Measurements from ENCODE around the gene TSPAN4. TPM values are rescaled to one million over a fixed set of nuclear protein-coding genes. Genes with fewer than 3 reads are reported as not detected.

Gene TSPAN4
- total RNA-seq, 4 donors from 2014 or later = 14.4 to 34.8 (median 21.5) TPM

GRCh38 chr11:861105-861479 lies 18.4 kb downstream of the TSPAN4 start:
- H3K27me3 ChIP-seq = no peaks in the 10 kb centered on the region
- no peak for ATAC-seq
- in situ Hi-C loops (cut with MboI; ENCODE audit: low sequenced_read_pairs in 4 of 4) = no loop called here
- H3K27ac ChIP-seq = no peak overlapping the region
- peaks cover 0 to 8% of the 10 kb centered on the region in 2 donors for H3K36me3 ChIP-seq
- peaks cover 0 to 5% of the 10 kb centered on the region in 2 donors for H3K4me1 ChIP-seq
- no peak for DNase-seq
- no peaks in the 10 kb centered on the region for H3K9me3 ChIP-seq
- no peak overlapping the region for H3K4me3 ChIP-seq
- intact Hi-C loops (cut with DNase I; ENCODE audit: low total_unique reads) = no loop called here
- no peak for TF ChIP-seq CTCF (IDR thresholded peaks at IDR 0.05 in 4 of 5, conservative IDR thresholded peaks at IDR 0.05 in 1 of 5)
- TF ChIP-seq POLR2A (IDR thresholded peaks at IDR 0.05) = no peak

GRCh38 chr11:862081-862661 lies 19.5 kb downstream of the TSPAN4 start:
- intact Hi-C loops (cut with DNase I; ENCODE audit: low total_unique reads) (no loop called here), in situ Hi-C loops (cut with MboI; ENCODE audit: low sequenced_read_pairs in 4 of 4) (no loop called here)
- ATAC-seq (no peak), DNase-seq (no peak)
- H3K27ac ChIP-seq = no peak overlapping the region
- TF ChIP-seq CTCF (IDR thresholded peaks at IDR 0.05 in 4 of 5, conservative IDR thresholded peaks at IDR 0.05 in 1 of 5) = no peak
- no peak for TF ChIP-seq POLR2A (IDR thresholded peaks at IDR 0.05)
- no peaks in the 10 kb centered on the region for H3K9me3 ChIP-seq
- H3K36me3 ChIP-seq = peaks cover 0 to 8% of the 10 kb centered on the region in 2 donors
- peaks cover 0 to 5% of the 10 kb centered on the region in 2 donors for H3K4me1 ChIP-seq
- no peaks in the 10 kb centered on the region for H3K27me3 ChIP-seq
- H3K4me3 ChIP-seq = no peak overlapping the region

- ATAC-seq (no peak), DNase-seq (no peak)
- no peaks in the 10 kb centered on the region for H3K9me3 ChIP-seq
- intact Hi-C loops (cut with DNase I; ENCODE audit: low total_unique reads) (no loop called here), in situ Hi-C loops (cut with MboI; ENCODE audit: low sequenced_read_pairs in 4 of 4) (no loop called here)
- no peak for TF ChIP-seq CTCF (IDR thresholded peaks at IDR 0.05 in 4 of 5, conservative IDR thresholded peaks at IDR 0.05 in 1 of 5)
- TF ChIP-seq POLR2A (IDR thresholded peaks at IDR 0.05) = no peak
- peaks cover 0 to 5% of the 10 kb centered on the region in 2 donors for H3K4me1 ChIP-seq
- H3K36me3 ChIP-seq = peaks cover 0 to 8% of the 10 kb centered on the region in 2 donors
- H3K4me3 ChIP-seq = no peak overlapping the region
- no peak overlapping the region for H3K27ac ChIP-seq
- no peaks in the 10 kb centered on the region for H3K27me3 ChIP-seq
These were observed 20.0 kb downstream of the TSPAN4 start for GRCh38 chr11:862696-863022.

- Histone ChIP-seq H3K36me3 (peaks cover 0 to 8% of the 10 kb centered on the region in 2 donors), H3K4me3 (no peak overlapping the region), H3K27me3 (no peaks in the 10 kb centered on the region), H3K9me3 (no peaks in the 10 kb centered on the region), H3K4me1 (peaks cover 0 to 5% of the 10 kb centered on the region in 2 donors), H3K27ac (no peak overlapping the region)
- in situ Hi-C loops (cut with MboI; ENCODE audit: low sequenced_read_pairs in 4 of 4) = no loop called here
- TF ChIP-seq POLR2A (IDR thresholded peaks at IDR 0.05) = no peak
- no peak for TF ChIP-seq CTCF (IDR thresholded peaks at IDR 0.05 in 4 of 5, conservative IDR thresholded peaks at IDR 0.05 in 1 of 5)
- DNase-seq (no peak), ATAC-seq (no peak)
- intact Hi-C loops (cut with DNase I; ENCODE audit: low total_unique reads) = no loop called here
These were observed 20.6 kb downstream of the TSPAN4 start for GRCh38 chr11:863023-863909.

Measured in gastrocnemius medialis (tissue), 4 donors.